HG03095 (cell line): ENCODE data around the gene SUCLA2.
"Not testable (repeated sequence)": the region's sequence is repeated elsewhere in the genome, so short reads cannot be mapped to it uniquely, and the experiment has no call there.

Source experiments
- ATAC-seq: cut with Tn5 transposase; IDR thresholded peaks from one replicate; pipeline ENCODE4 v1.9.1; 2021; ENCODE audit warnings: moderate library complexity; ENCODE audit not compliant: unreplicated experiment

The SUCLA2 gene

DNA sequence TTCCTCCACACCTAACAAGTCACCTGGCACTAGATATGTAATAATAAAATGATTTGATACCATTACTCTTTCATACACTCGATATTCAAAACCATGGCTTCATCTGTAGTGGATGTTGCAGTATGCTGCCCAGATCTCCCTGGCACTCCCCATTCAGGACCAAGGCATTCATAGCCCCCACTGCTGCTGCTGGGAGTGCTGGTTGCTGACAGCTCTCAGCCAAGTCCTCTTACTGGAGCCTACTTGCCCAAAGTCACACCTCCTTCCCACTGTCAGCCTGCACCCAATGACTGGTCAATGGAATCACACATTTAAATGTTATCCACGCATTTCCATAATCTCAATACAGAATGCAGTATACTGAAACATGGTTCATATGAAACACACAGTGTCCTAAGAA is 3.7 kb downstream of the SUCLA2 start:
- ATAC-seq = no peak

DNA sequence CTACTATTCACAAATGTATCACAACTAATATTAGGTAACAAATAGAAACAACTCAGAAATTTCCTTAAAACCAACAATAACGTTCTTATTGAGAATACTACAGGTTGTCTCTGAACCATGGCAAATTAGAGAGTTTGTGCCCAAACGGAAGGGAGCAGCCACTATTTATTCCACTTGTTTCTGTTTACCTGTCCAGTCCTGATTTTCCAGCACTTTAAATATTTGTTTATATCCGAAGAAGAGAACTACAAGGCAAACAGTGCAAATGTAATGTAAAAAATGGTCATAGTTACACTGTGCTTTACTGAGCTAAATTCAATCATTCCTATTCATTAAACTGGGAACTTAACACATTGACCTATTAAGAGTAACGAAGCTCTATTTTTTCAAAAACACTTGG is 9.2 kb downstream of the SUCLA2 start:
- no peak for ATAC-seq

GRCh38 chr13:47990920-47991466 is 10.1 kb downstream of the SUCLA2 start:
- no peak for ATAC-seq

DNA sequence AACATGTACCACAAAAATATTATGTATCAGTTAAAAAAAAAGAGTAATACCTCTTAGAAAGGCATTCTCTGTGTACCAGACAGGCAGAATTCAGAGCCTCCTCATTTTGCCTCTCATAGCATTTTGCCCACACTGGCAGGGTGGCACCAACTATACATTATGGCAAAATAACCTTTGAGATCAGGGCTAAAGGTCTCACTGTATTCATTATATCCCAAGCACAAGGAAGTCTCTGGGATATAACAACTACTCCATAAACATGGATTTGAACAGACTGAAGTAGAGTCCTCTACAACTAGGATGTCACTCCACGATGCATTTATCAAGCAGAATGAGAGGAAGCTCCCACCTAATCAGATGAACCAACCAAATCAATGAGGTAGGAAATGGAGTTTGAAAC is 10.6 kb downstream of the SUCLA2 start:
- ATAC-seq = no peak

GRCh38 chr13:47983070-47983469 is 18.0 kb downstream of the SUCLA2 start:
- ATAC-seq = no peak

DNA sequence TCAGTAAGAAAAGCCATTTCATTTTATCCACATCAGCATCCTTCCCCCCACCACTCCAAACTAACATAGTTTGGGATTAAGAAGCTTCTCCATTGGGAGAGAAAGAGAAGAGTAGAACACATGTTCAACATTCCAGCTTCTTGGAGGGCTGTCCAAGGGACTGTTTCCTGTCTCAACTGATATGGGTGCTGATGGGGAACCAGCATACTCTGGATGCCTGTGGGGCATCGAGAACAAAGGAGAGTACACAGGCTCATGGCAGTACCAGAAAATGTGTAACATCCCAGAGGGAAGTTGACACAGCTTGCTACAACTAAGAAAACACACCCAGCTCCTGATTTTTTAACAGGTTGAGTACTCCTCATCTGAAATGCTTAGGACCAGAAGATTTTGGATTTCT is 24.7 kb downstream of the SUCLA2 start:
- ATAC-seq = no peak

DNA sequence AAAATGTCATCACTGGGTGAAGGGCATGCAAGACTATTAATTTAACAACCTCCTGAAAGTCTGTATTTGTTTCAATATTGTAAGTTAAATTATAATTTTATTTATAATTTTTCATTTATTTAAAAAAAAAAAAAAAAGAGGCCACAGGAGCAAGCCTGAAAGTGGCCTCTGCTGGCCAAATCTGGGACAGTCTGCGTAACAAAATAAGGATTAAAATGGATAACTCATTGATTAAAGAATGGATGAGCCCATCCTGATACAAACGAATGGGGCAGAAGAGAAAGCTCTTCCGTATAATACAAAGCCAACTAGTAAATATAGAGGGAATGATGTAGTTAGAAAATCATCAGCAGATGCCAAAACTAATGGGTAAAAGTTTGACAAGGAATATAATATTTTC is 36.2 kb downstream of the SUCLA2 start:
- no peak for ATAC-seq

- no peak for ATAC-seq
These were observed 38.8 kb downstream of the SUCLA2 start for GRCh38 chr13:47962237-47962636.

- no peak for ATAC-seq
These were observed 41.4 kb downstream of the SUCLA2 start for GRCh38 chr13:47959468-47960247.

GRCh38 chr13:47957073-47957472 is 44.0 kb downstream of the SUCLA2 start:
- ATAC-seq = no peak

DNA sequence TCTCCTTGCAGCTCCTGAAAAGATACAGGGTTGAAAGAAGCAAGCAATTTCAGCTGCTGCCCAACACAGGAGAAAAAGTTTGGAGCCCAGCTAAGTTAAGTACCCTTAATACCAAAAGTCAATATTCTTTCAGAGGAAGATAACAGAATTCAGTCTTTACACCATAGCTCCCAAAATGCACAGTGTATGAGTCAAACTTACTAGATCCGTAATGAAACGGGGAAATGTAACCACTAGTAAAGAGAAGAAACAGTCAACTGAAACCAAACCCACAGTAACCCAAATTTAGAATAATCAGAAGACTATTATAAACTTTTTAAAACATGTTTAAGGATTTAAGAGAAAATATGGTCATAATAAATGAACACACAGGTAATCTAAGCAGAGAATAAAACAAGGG is 45.2 kb downstream of the SUCLA2 start:
- peak; percentile 59 for ATAC-seq

DNA sequence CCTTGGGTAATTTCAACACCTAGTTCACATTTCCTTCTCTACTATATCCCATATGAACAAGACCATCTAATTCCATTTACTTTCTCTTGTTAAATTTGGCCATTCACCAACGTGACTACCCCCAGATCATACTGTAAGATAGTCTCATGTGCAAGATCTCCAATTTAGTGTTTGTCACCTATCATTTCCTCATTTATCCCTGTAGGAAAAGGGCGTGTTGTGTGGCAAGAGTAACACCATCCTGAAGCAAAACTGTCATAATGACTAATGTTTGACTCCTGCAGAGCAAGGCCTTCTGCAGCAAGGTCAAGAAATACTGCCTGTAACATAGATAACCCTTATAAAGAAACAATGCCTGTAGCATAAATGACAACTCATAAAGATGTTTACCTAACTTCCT is 51.3 kb downstream of the SUCLA2 start:
- ATAC-seq = no peak

- ATAC-seq = no peak
These were observed 55.3 kb downstream of the SUCLA2 start for GRCh38 chr13:47945738-47946137.

- ATAC-seq = not testable (repeated sequence)
These were observed 55.9 kb downstream of the SUCLA2 start for GRCh38 chr13:47945146-47945545.

DNA sequence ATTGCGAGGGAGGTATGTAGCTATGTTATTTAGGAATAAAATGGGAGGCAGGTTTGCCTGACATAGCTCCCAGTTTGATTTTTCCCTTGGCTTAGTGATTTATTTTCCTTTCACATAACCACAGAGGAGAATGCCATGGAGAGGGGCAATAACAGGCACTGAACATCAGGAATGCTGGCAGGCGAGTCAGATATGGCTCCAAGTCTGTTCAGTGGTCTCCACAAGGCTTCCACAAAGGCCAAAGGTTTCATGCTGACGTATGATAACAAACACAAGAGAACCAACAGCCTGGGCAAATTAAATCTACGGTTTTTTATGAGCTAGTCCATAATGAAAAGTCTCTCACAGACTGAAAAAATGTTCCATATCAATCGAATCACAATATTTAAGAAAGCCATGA is 66.7 kb downstream of the SUCLA2 start:
- ATAC-seq = no peak

DNA sequence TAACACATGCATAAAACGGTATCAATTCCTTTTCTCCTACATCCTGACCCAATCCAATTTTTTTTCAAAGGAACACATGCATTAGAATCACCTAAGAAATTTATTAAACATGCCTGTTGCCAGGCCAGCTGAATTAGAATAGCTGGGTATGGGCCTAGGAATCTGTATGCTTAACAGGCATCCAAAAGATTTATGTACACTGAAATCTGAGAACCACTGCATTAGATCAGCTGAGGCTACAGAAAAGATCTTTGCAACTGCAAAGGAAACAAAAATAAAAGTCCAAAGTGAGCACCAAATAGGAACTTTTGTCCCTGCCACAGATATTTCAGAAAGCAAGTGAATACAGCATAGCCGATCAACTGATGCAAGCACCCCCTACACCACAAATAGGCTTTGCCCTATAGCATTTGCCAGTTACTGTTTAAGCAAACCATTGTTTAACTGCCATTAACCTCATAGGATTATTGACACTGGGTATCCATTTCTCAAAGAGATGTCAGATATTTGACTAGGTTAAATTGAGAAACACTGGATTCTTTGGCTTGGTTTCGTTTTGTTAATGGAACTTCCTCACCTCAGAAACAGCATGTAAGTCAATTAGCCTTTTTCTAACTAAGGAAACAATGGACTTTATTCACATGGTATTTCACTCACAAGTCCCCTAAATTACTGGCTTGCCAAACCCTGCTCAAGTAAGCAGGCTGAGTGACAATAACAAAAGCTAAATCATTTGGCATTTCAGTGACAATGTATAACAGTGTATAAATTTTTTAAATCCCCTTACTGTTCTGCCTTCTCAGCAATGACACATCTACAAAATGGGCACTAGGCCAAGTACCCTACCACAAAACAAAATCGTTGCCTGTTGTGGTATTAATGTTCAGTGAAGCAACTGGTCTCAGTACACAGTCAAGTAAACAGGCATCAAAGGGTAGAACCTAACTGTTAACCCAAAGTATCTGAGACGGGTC is 67.8 kb downstream of the SUCLA2 start:
- ATAC-seq = no peak

DNA sequence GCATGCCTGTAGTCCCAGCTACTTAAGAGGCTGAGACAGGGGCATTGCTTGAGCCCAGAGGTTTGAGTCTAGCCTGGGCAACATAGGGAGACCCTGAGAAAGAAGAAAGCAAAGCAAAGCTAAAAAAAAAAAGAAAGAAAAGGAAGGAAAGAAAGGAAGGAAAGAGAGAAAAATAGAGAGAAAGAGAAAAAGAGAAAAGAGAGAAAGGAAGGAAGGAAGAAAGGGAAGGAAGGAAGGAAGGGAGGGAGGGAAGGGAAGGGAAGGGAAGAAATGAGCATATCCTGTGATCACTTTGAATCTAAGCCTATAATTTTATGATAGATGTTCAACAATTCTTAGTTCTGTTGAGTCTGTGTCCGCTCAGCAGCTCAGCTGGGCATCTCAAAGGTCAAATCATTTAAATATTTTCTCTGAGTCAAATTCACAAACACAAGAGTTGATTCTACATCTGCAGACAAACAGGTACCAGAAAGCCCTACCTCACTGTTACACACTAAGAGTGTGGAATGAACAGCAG is 70.4 kb downstream of the SUCLA2 start:
- ATAC-seq = no peak

- ATAC-seq = no peak
These were observed 71.9 kb downstream of the SUCLA2 start for GRCh38 chr13:47929156-47929555.

GRCh38 chr13:47917022-47917574 is 84.0 kb downstream of the SUCLA2 start:
- ATAC-seq = no peak

- ATAC-seq = no peak
These were observed 92.7 kb downstream of the SUCLA2 start for GRCh38 chr13:47908197-47908902.

DNA sequence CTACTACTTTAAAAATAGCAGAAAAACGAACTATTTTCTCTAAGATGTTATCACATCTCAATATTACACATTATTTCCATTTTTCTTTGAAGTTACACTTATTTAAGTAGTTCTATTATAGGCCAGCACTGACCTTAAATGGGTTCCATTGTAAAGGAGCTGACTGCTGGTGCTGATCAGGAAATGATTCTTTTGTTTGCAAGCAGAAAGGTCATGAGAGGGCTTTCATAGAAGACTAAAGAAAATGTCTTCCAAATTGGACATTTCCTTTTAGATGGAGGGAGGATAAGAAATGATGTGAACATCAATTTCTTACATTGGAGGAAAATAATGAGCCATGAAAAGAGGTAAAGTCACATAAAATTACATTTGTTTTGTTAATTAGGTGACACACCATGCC is 96.2 kb downstream of the SUCLA2 start:
- no peak for ATAC-seq
